Stimulated activated CD4-positive, alpha-beta T cell treated with anti-CD3 and anti-CD28 coated beads, Interleukin-12 subunit alpha, Interleukin-12 subunit beta, amount 100 ng/mL, for 24 hours (primary cell): ENCODE results near the gene GMCL2.

Experiments
- DNase-seq, 2 experiments: peaks; one replicate each; pipeline ENCODE4 v3.0.0-alpha.2; 2020; ENCODE audit warnings: low read depth in 2 of 2

Gene GMCL2

DNA sequence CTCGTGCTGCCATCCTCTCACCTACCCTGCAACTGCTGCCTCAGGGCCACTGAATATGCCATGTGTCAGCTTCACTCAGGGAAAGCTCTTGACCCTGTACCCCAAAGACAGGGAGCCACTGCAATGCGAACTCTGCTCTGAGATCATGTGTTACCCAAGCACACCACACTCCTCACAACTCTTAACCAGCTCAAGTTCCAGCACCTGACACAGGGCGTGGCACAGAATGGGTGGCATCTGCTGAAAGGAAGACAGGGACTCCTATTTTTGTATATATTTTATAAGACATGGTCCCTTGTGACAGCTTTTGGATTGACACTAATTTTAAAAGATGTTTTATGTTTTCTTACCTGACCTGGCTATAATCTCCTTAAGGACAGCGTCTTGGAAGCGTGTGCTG lies 34.7 kb upstream of the GMCL2 start:
- DNase-seq: no peak

DNA sequence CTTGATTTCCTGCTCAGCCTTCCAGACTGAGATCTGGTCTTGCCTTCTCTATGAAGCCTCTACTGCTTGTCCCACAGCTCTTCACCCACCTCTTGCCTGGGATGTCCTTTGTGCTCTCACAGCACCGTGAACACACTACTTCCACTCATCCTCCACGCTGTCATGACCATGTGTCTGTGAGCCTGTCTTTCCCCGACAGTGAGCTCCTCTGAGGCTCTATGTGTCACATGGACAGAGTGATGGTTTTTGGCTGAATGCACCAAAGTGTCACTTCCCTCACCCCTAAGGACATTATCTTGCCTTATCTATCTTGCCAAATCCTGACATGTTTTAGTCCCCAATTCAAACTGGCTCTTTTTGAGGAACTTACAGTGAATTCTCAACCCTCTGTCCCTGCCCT lies 34.1 kb upstream of the GMCL2 start:
- no peak for DNase-seq

DNA sequence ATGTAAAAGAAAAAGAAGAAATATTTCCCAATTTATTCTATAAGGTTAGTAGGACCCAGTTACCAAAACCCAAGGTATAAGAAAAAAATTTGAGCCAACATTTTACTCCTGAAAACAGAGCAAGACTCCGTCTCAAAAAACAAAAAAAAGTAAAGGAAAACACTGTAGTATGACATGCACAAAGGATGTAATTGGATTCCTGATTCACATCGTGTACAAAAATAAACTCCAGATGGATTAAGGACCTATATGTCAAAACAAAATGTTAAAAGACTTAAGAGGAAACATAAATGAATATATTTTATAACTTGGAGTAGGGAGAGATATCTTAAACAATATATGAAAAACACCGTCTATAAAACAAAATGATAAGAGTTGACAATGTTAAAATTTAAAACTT lies 31.7 kb upstream of the GMCL2 start:
- DNase-seq: no peak

DNA sequence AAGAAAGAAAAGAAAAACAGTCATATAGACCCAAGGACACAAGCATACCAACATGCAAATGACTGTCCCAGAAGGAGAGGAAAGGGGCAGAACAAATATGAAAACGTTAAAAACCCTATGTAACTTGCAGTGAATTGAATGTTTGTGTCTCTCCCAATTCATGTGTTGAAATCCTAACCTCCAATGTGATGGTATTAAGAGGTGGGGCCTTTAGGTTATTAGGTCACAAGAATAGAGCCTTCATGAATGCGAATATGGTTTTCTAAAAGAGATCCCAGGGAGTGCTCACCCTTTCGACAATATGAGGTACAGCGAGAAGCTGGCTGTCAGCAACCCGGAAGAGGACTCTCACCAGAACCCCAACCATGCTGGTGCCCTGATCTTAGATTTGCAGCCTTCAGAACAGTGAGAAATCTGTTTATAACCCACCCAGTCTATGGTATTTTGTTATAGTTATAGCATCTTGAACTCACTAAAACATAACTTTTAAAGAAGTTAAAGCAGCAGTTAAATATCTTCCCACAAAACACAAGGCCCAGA lies 31.1 kb upstream of the GMCL2 start:
- DNase-seq: no peak

DNA sequence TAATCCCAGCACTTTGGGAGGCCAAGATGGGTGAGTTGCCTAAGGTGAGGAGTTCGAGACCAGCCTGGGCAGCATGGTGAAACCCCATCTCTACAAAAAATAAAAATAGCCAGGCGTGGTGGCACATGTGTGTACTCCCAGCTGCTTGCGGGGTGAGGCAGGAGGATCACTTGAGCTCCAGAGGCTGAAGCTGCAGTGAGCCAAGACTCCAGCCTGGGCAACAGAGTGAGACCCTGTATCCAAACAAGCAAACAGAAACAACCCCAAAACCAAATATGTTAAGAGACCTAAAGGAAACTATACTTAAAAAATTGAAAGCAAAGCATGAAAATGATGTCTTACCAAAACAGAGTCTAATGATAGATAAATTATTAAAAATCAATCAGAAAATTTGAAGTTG lies 29.6 kb upstream of the GMCL2 start:
- DNase-seq: no peak

DNA sequence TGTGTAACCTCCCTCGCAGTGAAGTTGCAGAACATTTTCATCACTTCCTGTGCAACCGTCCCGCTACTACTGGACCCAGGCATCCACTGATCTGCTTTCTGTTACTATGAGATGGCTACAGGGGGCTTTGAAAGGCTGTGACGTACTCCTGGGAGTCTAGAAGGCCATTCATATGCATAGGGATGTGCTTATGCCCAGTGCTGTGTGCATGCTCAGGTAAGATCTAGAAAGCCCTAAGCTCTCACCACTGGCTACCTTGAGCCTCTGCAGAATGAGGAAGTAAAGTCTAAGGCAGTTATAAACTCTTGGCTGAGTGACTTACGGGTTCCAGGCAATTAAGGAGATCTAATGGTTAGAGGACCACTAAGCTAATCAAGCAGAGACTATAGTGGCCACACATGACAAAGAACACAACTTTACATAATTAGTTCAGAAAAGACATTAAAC lies 28.9 kb upstream of the GMCL2 start:
- no peak for DNase-seq

DNA sequence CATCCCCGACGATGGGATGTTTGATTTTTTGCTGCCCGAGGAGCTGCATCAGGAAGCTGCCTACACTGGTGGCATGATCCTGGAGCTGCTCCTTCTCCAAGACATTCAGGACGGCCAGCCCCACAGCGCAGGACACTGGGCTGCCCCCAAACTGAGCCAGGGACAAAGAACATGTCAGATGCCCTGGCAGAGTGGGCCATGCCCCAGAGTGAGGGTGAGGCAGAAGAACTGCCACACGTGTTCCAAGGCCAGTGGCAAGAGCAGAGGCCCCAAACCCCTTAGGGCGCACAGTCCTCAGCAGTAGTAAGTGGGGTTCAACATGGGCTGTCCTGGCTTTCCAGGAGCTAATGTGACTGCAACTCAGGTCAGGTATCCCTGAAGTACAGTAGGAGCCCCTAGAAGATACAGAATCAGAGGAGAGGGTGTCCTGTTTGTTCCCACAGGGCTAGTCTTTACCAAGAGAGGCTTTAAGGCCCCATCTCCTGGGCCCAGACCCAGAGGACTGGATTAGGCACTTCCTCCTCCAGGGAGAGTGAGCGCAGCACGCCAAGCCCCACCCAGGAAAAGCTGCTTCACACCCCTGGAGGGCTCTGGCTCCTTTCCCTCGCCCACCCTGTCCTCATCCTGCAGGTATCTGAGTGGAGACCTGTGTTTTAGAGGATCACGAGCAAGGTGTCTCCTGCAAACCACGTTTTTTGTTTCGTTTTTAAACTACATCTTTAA lies 28.3 kb upstream of the GMCL2 start:
- no peak for DNase-seq

DNA sequence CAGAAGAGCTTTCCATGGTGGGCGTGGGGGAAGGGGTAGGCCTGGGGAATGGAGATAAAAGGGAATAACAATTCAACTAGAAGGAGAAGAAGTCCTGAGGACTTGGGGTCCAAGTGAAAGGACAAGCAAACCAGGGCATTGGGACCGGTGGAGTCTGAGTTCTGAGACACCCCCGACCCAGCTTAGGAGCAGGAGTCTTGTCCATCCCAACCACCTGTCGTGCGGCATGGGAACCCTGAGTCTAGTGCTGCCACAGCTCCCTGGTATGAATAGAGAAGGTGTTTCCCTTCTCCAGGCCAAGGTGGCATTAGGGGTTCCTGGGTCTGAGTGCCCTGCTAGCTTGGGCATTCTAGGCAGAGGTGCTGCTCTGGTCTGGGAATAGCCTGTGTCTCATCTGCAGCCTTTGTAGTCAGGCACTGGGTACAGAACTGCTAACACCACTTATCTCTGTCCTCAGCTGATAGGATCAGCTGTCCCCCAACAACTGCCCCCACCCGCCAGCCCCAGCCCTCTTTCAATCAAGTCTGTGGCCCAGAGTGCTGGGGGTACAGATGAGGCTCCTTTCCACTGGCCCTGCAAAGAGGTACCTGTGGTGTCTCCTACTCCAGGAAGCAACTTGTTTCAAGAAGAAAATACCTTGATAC lies 27.1 kb upstream of the GMCL2 start:
- DNase-seq: no peak

- DNase-seq: no peak
These were observed 26.6 kb upstream of the GMCL2 start for GRCh38 chr5:178213748-178214151.

- no peak for DNase-seq
These were observed 25.9 kb upstream of the GMCL2 start for GRCh38 chr5:178213003-178213461.

DNA sequence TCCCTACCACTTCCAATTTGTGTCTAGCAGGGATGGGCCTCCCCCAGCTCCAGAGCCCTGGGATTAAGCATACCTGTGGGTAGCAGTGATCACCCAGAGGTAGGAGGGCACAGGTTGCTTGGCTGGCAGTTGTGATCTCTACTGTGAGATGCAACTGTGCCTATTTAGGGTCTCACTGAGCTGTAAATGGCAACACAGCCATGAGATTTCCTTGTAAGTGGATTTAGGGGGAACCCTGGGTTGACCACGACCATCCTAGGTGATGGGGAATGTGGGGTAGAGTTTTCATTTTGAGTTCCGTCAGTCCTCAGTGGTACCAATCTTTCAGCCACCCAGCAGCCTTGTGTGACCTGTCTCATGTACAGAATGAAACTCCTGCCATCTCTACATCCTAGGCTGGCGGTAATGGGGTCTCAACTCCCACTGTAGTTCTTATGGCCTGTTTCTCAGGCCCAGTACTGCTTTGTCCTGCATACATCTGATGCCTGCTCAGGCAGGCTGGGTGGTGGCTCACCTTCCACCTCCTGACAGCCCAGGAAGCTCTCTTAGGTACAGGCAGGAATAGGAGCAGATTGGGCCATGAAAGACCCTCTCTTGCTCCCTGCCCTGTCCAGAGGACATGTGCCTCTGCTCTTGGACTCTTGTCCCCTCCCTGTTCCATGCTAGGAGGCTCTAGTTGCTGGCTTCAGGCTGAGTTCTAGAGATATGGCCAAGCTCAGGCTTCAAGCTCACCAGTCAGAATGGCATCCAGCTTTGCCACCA lies 25.3 kb upstream of the GMCL2 start:
- no peak for DNase-seq

- DNase-seq: no peak
These were observed 24.2 kb upstream of the GMCL2 start for GRCh38 chr5:178211095-178212048.

GRCh38 chr5:178210686-178211085 lies 23.5 kb upstream of the GMCL2 start:
- DNase-seq: no peak

DNA sequence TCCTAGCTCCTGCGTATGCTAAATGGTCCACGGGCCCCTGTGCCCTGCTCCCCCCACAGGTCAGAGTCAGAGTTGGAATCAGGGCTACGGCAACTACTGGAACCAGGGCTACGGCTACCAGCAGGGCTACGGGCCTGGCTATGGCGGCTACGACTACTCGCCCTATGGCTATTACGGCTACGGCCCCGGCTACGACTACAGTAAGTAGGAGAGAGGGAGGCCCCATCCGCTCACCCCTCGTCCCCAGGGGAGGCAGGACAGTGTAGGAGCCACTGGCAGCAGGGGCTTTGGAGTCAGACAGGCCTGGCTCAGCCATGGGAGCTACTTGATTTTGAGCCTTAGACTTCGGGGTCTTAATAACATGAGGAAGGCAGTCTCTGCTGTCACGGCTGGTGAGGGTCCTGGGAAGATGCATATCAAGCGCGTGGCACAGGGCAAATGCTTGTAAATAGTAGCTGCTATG lies 22.9 kb upstream of the GMCL2 start:
- DNase-seq: no peak

DNA sequence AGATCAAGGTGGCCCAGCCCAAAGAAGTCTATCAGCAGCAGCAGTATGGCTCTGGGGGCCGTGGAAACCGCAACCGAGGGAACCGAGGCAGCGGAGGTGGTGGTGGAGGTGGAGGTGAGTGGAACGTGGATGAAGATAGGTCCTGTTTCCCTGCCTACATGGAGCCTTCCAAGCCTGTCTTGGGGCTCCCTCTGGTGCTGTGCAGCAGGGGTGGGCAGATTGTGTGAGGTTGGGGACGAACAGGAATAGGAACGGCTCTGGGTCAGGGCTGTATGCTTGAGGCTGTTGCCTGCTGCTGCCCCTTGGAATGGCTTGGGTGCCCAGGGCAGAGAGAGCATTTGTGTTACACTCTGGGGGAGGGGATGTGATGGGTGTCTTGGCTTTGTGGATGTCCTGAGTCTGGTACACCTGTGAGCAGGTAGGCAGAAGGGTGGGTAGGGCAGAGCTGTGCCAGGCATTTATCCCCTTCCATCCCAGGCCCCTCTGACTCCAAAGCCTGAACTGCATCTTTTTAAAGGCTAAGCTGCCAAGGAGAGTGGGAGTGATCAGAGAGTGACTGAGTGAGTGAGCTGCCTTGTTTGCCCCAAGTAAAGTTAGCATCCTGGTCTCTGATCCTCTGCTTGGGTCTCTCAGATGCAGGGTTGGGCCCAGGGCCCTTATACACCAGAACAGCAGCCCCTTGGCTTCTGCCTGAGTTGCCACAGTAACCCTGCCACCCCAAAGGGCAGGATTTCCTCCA lies 22.3 kb upstream of the GMCL2 start:
- DNase-seq: no peak

- DNase-seq: no peak
These were observed 21.5 kb upstream of the GMCL2 start for GRCh38 chr5:178208540-178209227.

DNA sequence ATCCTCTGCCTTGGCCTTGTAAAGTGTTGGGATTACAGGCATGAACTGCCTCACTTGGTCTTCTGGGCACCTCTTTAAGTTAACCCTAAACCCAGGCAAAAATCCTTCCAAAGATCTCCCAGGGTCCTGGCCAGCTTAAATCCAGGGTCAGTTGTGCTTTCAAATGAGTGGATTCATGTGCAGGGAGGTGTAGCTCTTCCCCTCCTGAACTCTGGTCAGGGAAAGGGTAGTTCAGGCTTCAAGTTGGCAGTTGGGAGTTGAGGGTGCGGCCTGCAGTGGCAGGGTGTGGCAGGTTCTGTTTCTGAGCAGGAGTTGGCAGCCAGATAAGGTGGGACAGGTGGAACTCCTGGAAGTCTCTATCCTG lies 20.7 kb upstream of the GMCL2 start:
- DNase-seq: no peak

- no peak for DNase-seq
These were observed 20.2 kb upstream of the GMCL2 start for GRCh38 chr5:178207183-178207916.
